GM04503 (cell line): ENCODE results near the gene RNF150.
"Not testable (repeated sequence)": the region's sequence is repeated elsewhere in the genome, so short reads cannot be mapped to it uniquely, and the experiment has no call there.

ENCODE experiments used
- DNase-seq: peaks from one replicate; pipeline ENCODE4 v3.0.0-alpha.2; 2012; ENCODE audit warnings: low read depth

The RNF150 gene

GRCh38 chr4:140820520-140820919 lies 312.7 kb downstream of the RNF150 start:
- not testable (repeated sequence) for DNase-seq

DNA sequence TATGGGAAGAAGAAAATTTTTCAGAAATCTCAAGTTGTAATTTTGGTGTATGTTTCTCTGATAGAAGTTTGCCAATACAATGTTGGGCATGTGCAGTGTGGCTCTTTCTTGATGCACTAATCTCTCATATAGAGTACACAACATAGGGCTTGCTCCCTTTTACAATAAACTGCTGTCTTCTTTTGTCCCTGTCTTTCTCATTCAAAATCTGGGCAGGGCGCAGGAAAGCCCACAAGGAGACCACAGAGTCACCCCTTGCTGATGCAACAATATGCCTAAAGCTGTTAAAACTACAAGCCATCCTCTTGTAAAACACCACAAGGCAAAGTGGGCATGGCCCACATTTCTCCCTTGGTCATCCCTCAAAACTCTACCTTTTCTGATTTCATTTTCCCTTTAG lies 313.7 kb downstream of the RNF150 start:
- DNase-seq = no peak

- DNase-seq = no peak
Measured at GRCh38 chr4:140818433-140818832, 314.8 kb downstream of the RNF150 start.

- no peak for DNase-seq
Measured at GRCh38 chr4:140816806-140817510, 316.3 kb downstream of the RNF150 start.

DNA sequence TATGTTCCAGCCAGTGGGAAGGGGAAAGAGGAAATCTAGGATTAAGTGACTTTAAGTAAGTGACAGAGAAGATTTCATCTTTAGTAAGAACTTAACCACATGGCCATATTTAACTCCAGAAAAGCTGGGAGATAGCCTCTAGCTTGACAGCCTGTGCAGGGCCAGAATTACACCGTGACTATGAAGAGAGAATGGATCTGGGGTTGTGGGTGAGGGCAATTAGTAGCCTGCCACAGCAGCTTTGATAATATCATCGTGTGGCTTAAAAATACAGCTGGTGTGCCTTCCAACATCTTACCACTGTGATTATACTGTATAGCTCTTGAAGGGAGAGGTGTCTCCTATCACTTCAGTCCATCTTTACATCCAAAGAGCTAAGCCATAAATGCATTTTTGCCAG lies 319.5 kb downstream of the RNF150 start:
- DNase-seq = no peak

DNA sequence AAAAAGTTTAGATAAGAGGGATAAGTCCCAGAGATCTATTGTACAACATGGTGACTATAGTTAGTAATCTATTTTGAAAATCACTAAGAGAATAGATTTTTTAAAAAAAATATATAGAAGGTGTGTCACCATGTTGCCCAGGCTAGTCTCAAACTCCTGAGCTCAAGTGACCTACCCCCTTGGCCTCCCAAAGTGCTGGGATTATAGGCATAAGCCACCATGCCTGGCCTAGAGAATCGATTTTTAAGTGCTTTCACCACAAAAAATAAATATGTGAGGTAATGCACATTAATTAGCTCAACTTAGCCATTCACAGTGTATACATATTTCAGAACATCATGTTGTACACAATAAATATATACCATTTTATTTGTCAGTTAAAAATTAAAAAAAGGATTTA lies 320.4 kb downstream of the RNF150 start:
- DNase-seq = no peak

- no peak for DNase-seq
Measured at GRCh38 chr4:140811429-140811828, 321.8 kb downstream of the RNF150 start.

- DNase-seq = not testable (repeated sequence)
Measured at GRCh38 chr4:140810591-140811169, 322.6 kb downstream of the RNF150 start.
